Renal cortical epithelial cell (primary cell): ENCODE measurements around the gene DENND1C. TPM values are rescaled to one million over a fixed set of nuclear protein-coding genes. Genes with fewer than 3 reads are reported as not detected.
A peak's percentile ranks its signal among the peaks of the same experiment; 100 is the strongest.
"Not testable (repeated sequence)": the region's sequence is repeated elsewhere in the genome, so short reads cannot be mapped to it uniquely, and the experiment has no call there.

Source experiments
- DNase-seq: peaks from one replicate; pipeline ENCODE4 v3.0.0-alpha.2; 2011; ENCODE audit warnings: low read depth
- total RNA-seq: library from RNA; depleted of rRNA; stranded (reverse); fragments of >200 nt; gene quantifications from 2 replicates; pipeline ENCODE4 v1.2.3, GENCODE V29; 2014

The DENND1C gene
- total RNA-seq, 1 donor from 2014 or later, result 0.20 TPM

DNA sequence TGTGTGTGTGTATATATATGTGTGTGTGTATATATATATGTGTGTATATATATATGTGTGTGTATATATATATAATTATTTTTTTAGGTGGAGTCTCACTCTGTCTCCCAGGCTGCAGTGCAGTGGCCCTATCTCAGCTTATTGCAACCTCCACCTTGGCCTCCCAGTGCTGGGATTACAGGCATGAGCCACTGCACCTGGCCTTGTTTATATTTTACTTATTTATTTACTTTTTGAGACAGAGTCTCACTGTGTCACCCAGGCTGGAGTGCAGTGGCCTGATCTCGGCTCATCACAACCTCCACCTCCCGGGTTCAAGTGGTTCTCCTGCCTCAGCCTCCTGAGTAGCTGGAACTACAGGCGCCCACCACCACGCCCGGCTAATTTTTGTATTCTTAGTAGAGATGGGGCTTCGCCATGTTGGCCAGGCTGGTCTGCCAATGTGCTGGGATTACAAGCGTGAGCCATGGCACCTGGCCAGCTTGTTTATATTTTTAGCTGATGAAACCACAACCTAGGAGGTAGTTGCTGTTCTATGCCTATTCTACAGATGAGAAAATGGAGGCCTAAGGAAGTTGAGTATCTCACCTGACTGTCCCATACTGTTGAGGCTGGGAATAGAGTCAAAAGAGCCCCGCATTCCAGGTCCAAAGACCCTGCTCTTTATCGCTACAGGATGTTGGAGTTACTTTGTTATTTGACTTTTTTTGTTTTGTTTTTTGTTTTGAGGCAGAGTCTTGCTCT, 26.6 kb upstream of the DENND1C start:
- DNase-seq, result not testable (repeated sequence)

DNA sequence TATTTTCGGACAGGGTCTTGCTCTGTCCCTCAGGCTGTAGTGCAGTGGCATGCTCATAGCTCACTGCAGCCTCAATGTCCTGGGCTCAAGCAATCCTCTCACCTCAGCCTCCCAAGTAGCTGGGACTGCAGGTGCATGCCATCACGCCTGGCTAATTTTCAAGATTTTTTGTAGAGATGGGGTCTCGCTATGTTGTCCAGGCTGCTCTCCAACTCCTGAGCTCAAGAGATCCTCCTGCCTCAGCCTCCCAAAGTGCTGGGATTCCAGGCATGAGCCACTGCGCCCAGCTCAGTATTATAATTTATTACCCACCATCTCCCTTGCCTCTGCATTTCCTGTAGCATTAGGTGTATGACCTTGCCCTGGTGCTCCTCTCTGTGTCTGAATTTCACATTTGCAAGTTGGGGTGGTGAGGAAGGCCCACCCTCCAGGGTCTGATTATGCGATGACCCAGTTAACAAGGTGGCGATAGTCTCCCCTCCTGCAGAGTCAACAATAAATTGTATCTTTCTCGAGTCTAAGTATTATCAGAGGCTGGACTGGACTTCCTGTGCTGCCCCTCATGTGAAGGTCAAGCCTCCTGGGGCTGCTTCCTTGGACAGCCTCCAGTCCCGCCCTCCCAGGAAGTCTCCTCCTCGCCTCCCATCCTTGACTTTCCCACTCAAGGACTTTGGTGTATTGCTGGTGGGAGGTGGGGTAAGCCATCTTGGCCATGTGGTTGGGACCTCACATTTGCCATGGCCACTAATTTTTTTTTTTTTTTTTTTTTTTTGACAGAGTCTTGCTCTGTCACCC, 22.0 kb upstream of the DENND1C start:
- DNase-seq, result no peak

DNA sequence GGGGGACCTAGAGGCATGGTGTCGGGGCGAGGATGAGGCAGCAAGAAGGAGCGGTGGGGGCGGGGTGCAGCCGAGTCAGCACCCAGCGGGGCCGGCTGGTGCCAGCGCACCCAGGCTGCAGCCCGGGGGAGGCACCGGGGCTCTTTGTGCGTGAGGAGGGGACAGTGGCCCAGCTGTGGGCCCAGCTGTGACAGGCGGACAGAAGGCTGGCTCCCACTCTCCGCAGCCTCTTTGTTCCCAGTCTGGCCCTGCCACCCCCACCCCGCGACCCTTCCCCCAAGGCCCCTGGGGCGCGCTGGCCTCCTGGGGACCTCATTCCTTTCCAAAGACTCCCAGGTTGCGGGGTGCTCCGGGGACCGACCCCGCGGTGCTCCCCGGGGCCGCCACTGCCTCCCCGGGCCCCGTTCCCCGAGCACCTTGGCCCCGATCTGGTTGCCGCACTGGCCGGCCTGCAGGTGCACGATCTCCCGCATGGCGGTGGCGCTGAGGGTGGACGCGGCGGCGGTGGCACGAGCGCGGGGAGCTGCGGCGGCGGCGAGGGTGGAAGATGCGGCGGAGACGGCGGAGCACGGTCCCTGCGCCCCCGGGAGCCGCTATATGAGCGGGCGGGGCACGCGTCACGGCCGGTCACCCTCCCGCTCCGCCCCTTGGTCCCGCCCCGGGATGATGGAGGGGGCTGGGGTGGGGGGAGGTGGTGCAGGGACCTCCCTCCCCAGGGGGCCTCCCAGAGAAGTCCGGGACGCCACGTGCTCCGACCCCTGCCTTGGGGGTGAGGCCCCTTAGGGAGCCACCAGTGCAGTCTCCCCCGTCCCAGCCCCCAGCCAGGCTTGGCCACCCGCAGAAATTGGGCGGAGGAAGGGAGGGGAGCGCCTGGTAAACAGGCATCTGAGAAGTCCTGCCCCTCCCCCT, 20.4 kb upstream of the DENND1C start, which contains the start of gene TUBB4A:
Gene TUBB4A (minus strand): TSS at position 570 of the 909 bp plus-strand sequence. CDS start 97 bp downstream, at position 473.
- no peak for DNase-seq

DNA sequence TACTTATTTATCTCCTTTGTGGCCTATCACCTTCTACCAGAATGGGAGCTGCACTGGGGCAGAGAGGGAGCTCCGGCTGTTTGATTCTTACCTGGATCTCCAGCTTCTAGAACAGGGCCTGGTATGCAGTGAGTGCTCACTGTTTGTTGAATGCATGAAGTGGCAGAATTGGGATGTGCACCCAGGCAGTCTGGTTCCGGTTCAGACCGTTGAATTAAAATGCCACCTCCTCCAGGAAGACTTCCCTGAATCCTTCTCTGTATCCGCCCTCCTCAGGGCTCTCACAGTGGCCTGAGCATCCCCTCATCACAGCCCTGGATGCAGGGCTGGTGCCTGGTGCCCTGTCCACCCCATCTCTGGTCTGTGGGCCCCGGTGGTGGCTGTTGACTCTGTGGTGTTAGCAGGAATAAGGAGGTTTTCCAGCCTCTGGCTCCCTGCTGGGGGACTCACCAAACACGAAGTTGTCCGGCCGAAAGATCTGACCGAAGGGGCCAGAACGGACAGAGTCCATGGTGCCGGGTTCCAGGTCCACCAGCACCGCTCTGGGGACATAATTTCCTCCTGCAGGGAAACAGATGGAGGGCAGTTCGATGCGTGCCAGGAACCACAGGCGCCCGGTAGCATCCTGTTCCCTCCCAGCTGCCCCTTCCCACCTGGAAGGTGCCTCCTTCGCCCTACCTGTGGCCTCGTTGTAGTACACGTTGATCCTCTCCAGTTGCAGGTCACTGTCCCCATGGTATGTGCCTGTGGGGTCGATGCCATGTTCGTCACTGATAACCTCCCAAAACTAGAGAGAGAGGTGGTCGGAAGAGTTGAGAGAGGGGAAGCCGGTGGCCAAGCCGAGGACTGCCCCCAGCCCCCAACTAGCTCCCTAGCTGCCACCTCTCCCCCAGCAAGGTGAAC, 19.5 kb upstream of the DENND1C start:
- no peak for DNase-seq

DNA sequence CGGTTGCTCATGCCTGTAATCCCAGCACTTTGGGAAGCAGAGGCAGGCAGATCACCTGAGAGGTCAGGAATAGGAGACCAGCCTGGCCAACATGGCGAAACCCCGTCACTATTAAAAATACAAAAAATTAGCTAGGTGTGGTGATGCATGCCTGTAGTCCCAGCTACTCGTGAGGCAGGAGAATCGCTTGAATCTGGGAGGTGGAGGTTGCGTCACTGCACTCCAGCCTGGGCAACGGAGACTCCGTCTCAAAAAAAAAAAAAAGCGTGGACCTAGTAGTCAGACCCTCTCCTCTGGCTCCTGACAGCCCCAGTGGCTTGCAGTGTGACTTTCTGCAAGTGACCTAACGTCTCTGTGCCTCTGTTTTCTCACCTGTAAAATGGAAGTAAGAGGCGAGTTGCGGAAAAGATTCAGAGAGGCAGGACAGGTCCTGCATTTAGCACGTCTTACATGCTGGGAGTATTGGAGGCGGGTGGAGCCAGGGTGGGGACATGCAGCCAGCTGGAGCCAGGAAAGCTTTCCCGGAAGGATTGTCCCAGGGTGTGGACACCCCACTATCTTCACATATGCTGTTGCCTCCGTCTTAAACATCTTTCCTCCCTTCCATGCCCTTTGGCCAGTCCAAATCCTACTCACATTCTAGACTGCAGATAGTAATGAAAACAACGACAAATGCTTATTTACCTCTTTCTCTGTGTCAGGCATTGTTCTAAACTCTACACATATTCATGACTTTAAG, 17.6 kb upstream of the DENND1C start:
- DNase-seq, result no peak

DNA sequence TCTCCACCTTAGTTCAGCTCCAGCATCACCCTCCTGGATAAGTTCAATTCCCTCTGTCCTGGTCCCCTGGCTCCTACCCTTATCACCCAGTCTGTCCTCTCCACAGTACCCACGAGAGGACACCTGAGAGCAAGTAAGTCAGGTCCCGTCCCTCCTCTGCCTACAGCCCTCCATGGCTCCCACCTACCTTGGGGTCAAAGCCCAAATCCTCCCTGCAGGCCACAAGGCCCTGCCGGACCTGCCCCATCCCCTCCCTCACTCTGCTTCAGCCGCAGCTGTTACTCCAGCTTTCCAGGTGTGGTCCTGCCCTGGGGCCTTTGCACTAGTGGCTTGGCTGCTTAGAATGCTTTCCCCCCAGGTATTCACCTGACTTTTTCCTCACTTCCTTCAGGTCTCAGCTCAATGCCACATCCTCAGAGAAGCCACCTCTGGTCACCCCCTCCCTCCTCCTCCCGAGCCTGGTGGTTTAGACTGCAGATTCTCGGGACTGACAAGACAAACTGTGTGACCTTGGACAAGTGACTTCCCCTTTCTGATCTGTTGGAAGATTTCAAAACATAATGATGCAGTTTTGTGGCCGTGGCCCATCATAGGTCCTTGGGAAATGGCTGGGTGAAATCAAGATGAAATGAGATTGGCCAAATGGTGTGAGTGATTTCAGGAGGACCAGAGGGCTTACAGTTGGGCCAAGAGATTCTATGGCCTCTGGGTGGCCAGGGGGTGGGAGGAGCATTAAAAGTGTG, 16.9 kb upstream of the DENND1C start:
- no peak for DNase-seq

DNA sequence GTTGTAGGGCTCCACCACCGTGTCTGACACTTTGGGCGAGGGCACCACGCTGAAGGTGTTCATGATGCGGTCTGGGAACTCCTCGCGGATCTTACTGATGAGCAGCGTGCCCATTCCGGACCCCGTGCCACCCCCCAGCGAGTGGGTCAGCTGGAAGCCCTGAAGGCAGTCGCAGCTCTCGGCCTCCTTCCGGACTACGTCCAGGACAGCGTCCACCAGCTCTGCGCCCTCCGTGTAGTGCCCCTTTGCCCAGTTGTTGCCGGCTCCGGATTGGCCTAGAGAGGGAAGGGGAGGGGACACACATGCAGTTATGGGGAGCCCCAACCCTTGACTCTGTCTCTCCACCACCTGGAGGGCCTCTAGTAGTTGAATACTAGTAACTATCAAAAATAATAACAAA, 14.4 kb upstream of the DENND1C start:
- no peak for DNase-seq

DNA sequence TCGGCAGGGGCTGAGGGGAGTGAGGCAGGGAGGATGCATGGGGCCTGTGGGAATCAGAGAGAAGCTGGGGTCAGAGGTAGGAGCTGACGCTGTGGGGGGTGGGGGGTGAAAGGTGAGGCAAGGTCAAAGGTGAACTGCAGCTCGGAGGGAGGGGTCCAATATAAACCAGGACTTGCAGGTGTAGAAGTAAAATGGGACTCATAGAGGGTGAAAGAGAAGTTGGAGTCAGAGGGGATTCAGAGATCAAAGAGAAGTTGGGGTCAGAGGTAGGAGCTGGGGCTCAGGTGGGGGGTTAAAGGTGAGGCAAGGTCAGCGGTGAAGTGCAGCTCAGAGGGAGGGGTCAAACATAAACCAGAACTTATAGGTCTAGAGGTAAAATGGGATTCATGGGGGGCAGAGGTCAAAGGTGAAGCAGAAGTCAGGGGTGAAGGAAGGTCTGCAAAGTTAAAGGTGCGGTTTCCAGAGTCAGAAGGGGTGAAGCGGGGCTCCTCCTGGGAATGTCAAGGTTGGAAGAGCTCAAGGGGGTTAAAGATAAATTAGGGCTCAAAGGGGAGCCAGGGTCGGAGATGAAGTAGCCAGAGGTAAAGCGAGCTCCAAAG, 12.9 kb upstream of the DENND1C start:
- DNase-seq, result no peak

DNA sequence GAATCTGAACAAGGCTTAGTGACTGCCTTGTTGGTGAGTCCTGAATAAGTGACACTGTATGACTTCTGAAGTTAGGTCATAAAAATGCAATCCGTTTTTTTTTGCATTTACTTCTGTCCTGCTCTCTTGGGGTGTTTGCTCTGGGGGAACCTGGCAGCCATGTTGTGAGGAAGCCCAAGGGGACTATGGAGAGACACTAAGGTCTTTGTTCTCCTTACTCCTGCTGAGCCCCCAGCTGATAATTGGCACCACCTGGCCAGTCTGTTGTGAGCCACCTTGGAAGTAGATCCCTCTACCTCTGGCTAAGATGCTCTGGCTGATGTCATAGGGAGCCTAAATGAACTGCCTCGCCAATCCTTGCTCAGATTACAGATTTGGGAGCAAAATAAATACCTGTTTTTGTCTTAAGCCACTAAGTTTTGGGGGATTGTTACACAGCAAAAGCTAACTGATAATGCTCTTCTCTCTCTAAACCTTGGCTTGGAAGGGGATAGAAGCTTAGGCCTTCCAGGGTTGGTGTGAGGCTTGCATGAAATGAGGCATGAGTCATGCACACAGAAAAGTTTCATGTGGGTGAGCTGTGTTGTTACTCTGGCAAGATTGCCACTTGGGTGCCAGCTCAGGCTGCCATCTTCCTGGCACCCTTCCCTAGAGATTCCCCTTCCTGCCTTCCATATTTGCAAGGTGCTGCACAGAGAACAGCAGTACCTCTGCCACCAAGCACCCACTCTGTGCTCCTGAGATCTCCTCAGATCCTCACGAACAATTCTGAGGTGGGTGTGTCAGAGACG, 10.4 kb upstream of the DENND1C start:
- DNase-seq, result peak; percentile 6

DNA sequence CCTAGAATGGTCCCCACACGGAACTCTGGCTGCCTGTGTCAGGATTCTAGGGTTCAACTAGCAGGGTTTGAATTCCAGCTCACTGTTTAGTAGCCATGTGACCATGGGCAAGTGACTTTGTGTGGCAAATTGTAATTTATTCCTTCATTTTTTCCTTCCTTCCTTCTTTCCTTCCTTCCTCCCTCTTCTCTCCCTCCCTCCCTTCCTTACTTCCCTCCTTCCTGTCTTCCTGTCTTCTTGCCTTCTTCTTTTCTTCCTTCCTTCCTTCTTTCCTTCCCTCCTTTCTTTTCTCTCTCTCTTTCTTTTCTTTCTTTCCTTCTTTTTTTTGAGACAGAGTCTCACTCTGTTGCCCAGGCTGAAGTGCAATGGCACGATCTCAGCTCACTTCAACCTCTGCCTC, 8.5 kb upstream of the DENND1C start:
- DNase-seq, result no peak

DNA sequence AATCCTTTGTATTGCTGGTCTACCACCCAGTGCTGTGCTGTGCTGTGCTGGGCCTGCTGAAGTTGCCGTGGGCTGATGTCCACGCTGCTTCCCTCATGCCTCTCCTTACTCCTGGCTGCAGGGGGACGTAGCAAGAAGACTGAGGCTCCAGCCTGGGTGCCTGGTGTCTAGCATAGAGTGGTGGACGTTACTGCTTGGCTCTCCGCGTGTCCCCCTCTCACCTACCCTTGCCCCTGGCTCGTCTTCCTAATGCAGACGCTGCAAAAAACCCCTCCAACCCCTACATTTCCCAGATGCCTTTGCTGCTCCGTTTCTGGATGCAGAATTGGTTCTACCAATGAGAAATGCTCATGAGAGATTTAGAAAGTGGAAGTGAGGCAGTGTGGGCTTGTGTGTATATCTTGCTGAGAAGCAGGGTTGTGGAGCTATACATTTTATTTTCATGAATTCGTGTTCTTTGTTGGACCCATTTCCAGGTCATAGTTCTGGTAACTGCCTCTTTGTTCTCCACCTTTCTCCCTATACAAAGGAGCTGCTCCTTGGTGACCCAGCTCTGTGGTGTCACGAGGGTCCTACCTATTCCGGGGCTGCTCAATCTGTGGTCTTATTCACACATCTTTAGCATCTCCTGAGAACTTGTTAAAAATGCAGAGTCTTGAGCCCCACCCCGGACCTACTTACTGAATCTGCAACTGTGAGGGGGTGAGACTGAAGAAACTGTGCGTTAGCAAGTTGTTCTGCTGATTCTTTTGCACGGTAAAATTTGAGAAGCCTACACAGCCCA, 7.9 kb upstream of the DENND1C start:
- no peak for DNase-seq

DNA sequence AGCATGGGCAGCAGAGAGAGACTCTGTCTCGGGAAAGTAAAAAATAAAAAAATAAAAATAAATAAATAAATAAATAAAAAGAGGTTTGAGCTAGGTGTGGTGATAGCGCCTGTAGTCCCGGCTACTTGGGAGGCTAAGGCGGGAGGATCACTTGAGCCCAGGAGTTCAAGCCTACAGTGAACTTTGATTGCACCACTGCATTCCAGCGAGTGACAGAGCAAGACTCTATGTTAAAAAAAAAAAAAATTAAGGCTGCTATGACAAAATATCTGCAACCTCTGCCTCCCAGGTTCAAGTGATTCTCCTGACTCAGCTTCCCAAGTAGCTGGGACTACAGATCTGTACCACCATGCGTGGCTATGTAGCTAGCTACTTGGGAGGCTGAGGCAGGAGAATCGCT, 3.2 kb upstream of the DENND1C start:
- DNase-seq, result peak; percentile 9

DNA sequence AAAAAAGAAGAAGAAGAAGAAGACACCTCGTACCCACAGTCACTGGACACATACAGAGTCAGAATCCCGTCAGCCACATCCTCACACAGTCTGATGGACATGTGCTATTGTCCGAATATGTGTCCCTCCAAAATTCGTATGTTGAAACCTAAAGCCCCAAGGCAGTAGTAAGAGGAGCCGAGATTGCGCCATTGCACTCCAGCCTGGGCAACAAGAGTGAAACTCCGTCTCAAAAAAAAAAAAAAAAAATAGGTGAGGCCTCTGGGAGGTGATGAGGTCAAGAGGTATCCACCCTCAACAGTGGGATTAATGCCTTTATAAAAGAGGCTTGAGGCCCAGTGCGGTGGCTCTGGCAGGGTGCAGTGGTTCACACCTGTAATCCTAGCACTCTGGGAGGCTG, 2.6 kb upstream of the DENND1C start:
- DNase-seq, result no peak

DNA sequence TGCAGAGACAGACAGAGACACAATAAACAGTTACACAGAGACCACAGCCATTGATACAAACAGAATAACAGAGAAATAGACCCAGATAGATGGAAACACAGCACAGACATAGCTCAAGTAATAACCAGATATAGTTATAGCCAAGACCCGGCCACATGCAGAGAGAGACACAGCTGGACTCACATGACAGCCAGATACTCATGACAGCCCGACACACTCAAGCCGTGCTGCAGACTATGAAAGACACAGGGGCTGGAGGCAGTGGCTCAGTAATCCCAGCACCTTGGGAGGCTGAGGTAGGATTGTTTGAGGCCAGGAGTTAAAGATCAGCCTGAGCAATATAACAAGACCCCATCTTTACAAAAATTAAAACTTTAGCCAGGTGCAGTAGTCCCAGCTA, 1.6 kb upstream of the DENND1C start:
- DNase-seq, result no peak

DNA sequence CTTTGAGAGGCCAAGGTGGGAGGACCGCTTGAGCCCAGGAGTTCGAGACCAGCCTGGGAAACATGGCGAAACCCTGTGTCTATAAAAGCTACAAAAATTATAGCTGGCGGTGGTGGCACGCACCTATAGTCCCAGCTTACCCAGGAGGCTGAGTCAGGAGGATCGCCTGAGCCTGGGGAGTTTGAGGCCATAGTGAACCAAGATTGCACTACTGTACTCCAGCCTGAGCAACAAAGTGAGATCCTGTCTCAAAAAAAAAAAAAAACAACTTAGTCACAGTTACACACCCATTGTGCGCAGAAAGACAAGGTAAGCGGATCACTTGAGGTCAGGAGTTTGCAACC, 728 bp upstream of the DENND1C start:
- no peak for DNase-seq

DNA sequence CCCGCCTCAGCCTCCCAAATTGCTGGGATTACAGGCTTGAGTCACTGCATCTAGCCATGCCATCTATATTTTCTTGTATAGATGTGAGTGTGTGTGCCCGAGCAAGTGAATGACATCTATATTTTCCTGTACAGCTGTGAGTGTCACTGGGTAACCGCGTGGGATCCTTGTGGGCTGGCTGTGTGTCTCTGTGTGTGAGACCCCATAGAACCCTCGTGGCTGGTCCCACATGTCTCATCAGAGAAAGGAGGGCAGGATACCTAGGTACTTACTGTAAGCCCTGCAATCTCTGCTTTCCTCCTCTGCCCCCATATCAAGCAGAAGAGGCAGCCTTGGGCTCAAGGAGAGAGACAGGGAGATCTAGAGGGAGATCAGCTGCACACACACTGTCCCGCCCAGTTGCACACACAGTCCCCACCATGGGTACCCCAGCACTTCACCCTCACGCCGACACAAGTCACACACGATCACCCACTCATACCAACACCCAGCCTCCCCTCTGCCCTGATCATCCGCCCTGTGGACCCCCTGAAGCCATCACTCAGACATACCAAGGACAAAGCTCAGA, 655 bp downstream of the DENND1C start:
- no peak for DNase-seq

DNA sequence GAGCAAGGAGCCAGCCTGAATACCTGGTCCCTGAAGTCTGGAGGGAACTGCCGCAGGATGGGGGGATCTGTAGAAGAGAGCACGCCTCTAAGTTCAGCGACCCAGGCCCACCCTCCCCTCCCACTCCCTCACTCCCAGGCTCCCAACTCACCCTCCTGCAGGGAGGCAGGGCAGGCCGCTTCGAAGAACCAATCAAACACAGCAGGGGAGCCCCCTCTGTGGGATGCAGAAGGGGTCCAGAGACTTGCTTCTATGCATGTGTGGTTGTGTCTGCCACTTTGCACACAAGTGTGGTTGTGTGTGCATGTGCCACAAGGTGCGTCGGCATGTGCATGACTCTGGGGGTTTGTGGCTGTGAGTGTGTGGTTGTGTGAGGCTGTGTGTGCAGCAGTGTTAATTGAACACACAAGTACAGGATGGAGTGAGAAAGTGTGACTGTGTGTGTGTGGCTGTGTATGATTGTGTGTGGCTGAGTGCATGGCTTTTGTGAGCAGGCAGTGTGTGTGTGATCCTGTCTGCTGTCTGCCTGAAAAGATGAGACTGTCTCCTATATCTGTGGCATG, 1.7 kb downstream of the DENND1C start:
- DNase-seq, result no peak
